ENCODE results near the gene RCN1. TPM values are rescaled to one million over a fixed set of nuclear protein-coding genes. Genes with fewer than 3 reads are reported as not detected.

The RCN1 gene
- total RNA-seq, 5 donors from 2014 or later (not counting 1 experiment from before 2014, with no cell fraction given), result 7.3 to 12.2 (median 9.6) TPM

DNA sequence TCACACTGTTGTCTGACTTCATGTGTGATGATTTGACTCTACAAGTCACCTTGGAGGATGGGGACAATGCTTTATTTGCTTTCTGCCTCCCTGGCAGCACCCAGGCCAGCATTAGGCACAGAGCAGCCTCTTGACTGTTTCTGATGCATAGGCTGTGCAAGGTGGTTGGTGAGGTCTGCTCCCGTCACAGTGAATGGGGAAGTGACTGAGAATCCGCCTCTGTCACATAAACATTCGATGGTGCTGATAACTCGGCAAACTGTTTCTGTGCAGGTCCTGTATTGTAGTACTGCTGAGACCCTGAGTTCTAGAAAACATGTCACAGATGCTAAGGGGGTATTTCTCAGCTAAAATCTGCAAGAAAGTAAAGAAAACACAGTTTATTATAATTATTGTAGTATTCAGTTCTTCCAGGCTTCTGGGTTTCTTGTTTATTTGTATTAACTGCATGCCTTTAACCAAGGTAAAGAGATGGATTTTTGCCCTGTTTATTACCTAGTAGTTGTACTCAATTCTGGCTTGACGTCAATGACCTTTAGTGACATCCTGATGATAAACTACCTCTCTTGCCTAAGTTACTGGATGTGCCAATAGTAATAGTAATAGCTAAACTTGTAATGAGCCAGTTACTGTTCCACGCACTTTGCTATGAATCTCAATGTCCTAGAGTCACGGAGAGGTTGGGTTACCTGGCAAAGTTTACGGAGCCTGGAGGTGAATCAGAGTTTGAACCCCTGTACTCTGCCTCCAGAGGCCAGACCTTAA is 24.8 kb upstream of the RCN1 start:
- Histone ChIP-seq H3K27me3 (replicated peaks in 1 of 2; ENCODE audit: control insufficient read depth in 2 of 2, extremely low read depth in 1 of 2, insufficient read depth in 2 of 2, low read length in 1 of 2) (peaks cover 0 to 19% of the 10 kb centered on the region in 2 experiments), H3K27ac (ENCODE audit: low read length) (no peak overlapping the region), H3K9me3 (no peaks in the 10 kb centered on the region), H3K4me1 (ENCODE audit: control insufficient read depth in 1 of 2, extremely low read depth in 1 of 2, insufficient read depth in 2 of 2, low read length in 2 of 2) (no peaks in the 10 kb centered on the region), H3K4me3 (ENCODE audit: control insufficient read depth in 1 of 2, extremely low read depth in 1 of 2, low read length in 1 of 2) (no peak overlapping the region), H3K36me3 (ENCODE audit: control insufficient read depth in 2 of 2, extremely low read depth in 1 of 2, insufficient read depth in 1 of 2, low read length in 1 of 2) (no peaks in the 10 kb centered on the region)
- peaks cover 29 to 44% of the 10 kb centered on the region in 2 donors for H3K27me3 Mint-ChIP-seq
- no peaks in the 10 kb centered on the region for H3K4me1 Mint-ChIP-seq
- H3K27ac Mint-ChIP-seq, result no peak overlapping the region
- ChIA-PET CTCF (interaction anchor here (0.7 to 1.8 kb wide), 3 partner anchors 15 to 19 kb away, joined by 3 to 8 read pairs (median 4); no protein-coding TSS in a partner anchor), POLR2A (interaction anchor here in 1 of 2 donors (0.6 kb wide), 1 partner anchor 430 kb away, joined by 8 read pairs; no protein-coding TSS in a partner anchor)
- DNase-seq, result no peak
- whole genome bisulfite sequencing (ENCODE audit: insufficient coverage), result 63% methylated on average over 2 of the region's 8 CpGs
- no peaks in the 10 kb centered on the region for H3K36me3 Mint-ChIP-seq
- H3K4me3 Mint-ChIP-seq, result no peak overlapping the region
- no peak for ATAC-seq (replicated peaks in 1 of 4)
- H3K9me3 Mint-ChIP-seq, result no peaks in the 10 kb centered on the region

DNA sequence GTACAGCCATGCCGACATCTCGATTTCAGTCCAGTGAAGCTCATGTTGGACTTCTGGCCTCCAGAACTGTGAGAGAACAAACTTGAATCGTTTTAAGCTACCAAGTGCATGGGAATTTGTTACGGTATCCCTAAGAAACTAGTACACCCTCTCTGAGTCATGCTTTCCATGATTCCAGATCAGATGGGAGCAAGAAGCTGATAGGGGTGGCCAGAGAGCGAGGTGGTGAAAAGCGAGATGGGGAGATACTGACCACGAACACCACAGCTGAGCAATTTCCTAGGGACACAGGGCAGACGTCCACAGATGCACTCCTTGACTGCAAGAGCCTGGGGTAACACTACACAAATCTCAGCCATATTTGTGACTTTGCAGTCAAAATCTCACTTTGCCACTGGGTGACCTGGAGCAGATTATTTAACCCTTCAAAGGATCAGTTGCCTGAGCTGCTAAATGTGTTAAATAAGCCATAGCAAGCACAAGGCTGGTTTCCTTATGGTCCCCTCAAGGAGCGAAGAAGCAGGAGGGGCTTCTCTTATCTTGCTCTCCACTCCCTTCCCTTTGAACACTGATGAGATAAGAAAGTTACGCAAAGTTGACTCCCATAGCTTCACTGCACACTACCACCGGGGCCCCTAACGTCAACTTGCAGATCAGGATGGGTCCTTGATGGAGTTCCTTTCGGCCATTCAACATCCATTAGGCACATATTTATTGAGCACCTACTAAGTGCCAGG is 22.6 kb upstream of the RCN1 start:
- no peak overlapping the region for H3K27ac Mint-ChIP-seq
- H3K36me3 Mint-ChIP-seq, result no peaks in the 10 kb centered on the region
- Histone ChIP-seq H3K36me3 (ENCODE audit: control insufficient read depth in 2 of 2, extremely low read depth in 1 of 2, insufficient read depth in 1 of 2, low read length in 1 of 2) (no peaks in the 10 kb centered on the region), H3K4me3 (ENCODE audit: control insufficient read depth in 1 of 2, extremely low read depth in 1 of 2, low read length in 1 of 2) (no peak overlapping the region), H3K27me3 (replicated peaks in 1 of 2; ENCODE audit: control insufficient read depth in 2 of 2, extremely low read depth in 1 of 2, insufficient read depth in 2 of 2, low read length in 1 of 2) (peaks cover 0 to 19% of the 10 kb centered on the region in 2 experiments), H3K4me1 (ENCODE audit: control insufficient read depth in 1 of 2, extremely low read depth in 1 of 2, insufficient read depth in 2 of 2, low read length in 2 of 2) (no peaks in the 10 kb centered on the region), H3K27ac (ENCODE audit: low read length) (no peak overlapping the region), H3K9me3 (no peaks in the 10 kb centered on the region)
- H3K9me3 Mint-ChIP-seq, result no peaks in the 10 kb centered on the region
- peaks cover 34 to 48% of the 10 kb centered on the region in 2 donors for H3K27me3 Mint-ChIP-seq
- ATAC-seq (replicated peaks in 1 of 4), result no peak
- H3K4me3 Mint-ChIP-seq, result no peak overlapping the region
- ChIA-PET CTCF (interaction anchor here in 1 of 2 donors (1.3 kb wide), 1 partner anchor 8 kb away, joined by 3 read pairs; no protein-coding TSS in a partner anchor), POLR2A (no interaction called here)
- DNase-seq, result no peak
- H3K4me1 Mint-ChIP-seq, result no peaks in the 10 kb centered on the region
- WGBS (ENCODE audit: insufficient coverage), result 70% methylated on average over 7 of the region's 13 CpGs

DNA sequence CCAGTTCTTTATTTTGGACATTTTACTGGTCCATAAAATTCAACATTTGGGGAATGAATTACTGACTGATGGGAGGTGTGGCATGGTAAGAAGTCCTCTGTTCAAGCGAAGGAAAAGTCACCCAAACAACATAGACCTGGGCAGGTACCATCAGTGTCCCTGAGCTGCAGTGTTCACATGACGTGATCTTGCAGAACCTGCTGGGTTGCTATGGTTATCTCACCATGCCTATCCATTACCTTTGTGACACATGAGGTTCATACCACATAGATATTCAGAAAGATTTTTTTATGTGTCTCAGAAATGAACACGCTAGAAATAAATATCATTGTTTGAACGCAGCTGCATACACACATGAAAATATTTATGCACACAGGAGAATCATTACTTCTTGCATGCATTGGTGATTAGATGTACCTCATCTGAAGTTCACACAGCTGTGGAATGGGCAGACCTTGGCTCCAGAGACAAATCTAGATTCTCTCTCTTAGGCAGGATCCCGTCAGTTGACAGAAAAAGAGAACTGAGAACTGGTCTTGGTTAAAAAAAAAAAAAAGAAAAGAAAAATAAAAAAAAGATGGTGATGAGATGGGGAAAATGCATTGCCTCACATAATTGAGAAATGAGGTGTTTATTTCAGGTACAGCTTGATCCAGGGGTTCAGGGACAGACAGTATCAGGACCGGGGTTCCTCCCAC is 21.4 kb upstream of the RCN1 start:
- ATAC-seq (replicated peaks in 1 of 4), result no peak
- no peaks in the 10 kb centered on the region for H3K9me3 Mint-ChIP-seq
- no peak overlapping the region for H3K4me3 Mint-ChIP-seq
- DNase-seq, result no peak
- no peak overlapping the region for H3K4me3 ChIP-seq (ENCODE audit: control insufficient read depth in 1 of 2, extremely low read depth in 1 of 2, low read length in 1 of 2)
- WGBS (ENCODE audit: insufficient coverage), result 63% methylated on average over 3 of the region's 6 CpGs
- H3K36me3 ChIP-seq (ENCODE audit: control insufficient read depth in 2 of 2, extremely low read depth in 1 of 2, insufficient read depth in 1 of 2, low read length in 1 of 2), result no peaks in the 10 kb centered on the region
- no peak overlapping the region for H3K27ac Mint-ChIP-seq
- POLR2A ChIA-PET, result no interaction called here
- peaks cover 0 to 22% of the 10 kb centered on the region in 2 experiments for H3K27me3 ChIP-seq (replicated peaks in 1 of 2; ENCODE audit: control insufficient read depth in 2 of 2, extremely low read depth in 1 of 2, insufficient read depth in 2 of 2, low read length in 1 of 2)
- H3K27me3 Mint-ChIP-seq, result peaks cover 30 to 46% of the 10 kb centered on the region in 2 donors
- H3K4me1 Mint-ChIP-seq, result no peaks in the 10 kb centered on the region
- no peaks in the 10 kb centered on the region for H3K9me3 ChIP-seq
- CTCF ChIA-PET, result interaction anchor here in 1 of 2 donors (0.6 kb wide), 1 partner anchor 729 kb away, joined by 6 read pairs; no protein-coding TSS in a partner anchor
- no peaks in the 10 kb centered on the region for H3K36me3 Mint-ChIP-seq
- H3K4me1 ChIP-seq (ENCODE audit: control insufficient read depth in 1 of 2, extremely low read depth in 1 of 2, insufficient read depth in 2 of 2, low read length in 2 of 2), result no peaks in the 10 kb centered on the region
- H3K27ac ChIP-seq (ENCODE audit: low read length), result no peak overlapping the region

DNA sequence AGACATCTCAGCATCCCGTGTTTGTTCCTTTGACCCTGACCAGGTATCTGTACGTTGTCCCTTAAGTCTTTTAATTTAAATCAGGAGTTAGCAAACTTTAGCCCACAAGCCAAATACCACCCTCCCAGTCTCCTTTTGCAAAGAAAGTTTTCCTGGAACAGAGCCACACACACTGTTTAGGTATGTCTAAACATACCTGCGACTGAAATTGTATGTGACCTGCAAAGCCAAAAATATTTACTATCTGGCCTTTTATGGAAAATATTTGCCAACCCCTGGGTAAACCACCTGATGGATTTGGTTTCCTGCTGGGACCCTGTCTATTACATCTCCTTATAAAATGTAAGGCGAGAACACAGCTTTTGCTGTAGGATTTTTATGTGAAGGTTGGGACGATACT is 20.2 kb upstream of the RCN1 start:
- Mint-ChIP-seq H3K27me3 (peaks cover 28 to 44% of the 10 kb centered on the region in 2 donors), H3K4me3 (no peak overlapping the region), H3K9me3 (no peaks in the 10 kb centered on the region), H3K27ac (no peak overlapping the region), H3K36me3 (no peaks in the 10 kb centered on the region), H3K4me1 (no peaks in the 10 kb centered on the region)
- Histone ChIP-seq H3K27ac (ENCODE audit: low read length) (no peak overlapping the region), H3K36me3 (ENCODE audit: control insufficient read depth in 2 of 2, extremely low read depth in 1 of 2, insufficient read depth in 1 of 2, low read length in 1 of 2) (no peaks in the 10 kb centered on the region), H3K27me3 (replicated peaks in 1 of 2; ENCODE audit: control insufficient read depth in 2 of 2, extremely low read depth in 1 of 2, insufficient read depth in 2 of 2, low read length in 1 of 2) (peaks cover 0 to 19% of the 10 kb centered on the region in 2 experiments), H3K9me3 (no peaks in the 10 kb centered on the region), H3K4me3 (ENCODE audit: control insufficient read depth in 1 of 2, extremely low read depth in 1 of 2, low read length in 1 of 2) (no peak overlapping the region), H3K4me1 (ENCODE audit: control insufficient read depth in 1 of 2, extremely low read depth in 1 of 2, insufficient read depth in 2 of 2, low read length in 2 of 2) (no peaks in the 10 kb centered on the region)
- WGBS (ENCODE audit: insufficient coverage), result 100% methylated on average over 1 of the region's 5 CpGs
- POLR2A ChIA-PET, result no interaction called here
- ATAC-seq (replicated peaks in 1 of 4) (no peak), DNase-seq (no peak)
- CTCF ChIA-PET, result no interaction called here

DNA sequence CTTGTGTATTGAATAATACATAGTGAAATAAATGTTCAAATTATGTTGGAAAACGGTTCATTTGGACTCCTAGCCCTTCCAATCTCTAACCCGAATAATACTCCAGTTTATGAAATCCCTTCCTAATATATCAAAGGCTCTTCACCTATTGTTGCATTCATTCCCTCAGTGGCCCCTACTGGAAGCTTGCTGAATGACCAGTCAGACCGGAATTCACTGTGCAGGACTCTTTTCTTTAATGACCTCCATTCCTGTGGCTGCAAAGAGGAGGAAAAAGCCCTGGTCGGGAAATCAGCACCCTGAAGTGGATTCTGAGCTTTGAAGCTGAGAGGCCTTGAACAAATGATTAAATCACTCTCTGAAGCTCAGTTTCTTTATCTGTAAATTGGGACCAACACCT is 19.1 kb upstream of the RCN1 start:
- Mint-ChIP-seq H3K27ac (no peak overlapping the region), H3K4me3 (no peak overlapping the region), H3K27me3 (peaks cover 21 to 45% of the 10 kb centered on the region in 2 donors), H3K4me1 (no peaks in the 10 kb centered on the region), H3K9me3 (peaks cover 0 to 3% (median 0%) of the 10 kb centered on the region in 3 donors), H3K36me3 (no peaks in the 10 kb centered on the region)
- ChIA-PET POLR2A (no interaction called here), CTCF (no interaction called here)
- Histone ChIP-seq H3K27ac (ENCODE audit: low read length) (no peak overlapping the region), H3K4me1 (ENCODE audit: control insufficient read depth in 1 of 2, extremely low read depth in 1 of 2, insufficient read depth in 2 of 2, low read length in 2 of 2) (no peaks in the 10 kb centered on the region), H3K9me3 (no peaks in the 10 kb centered on the region), H3K4me3 (ENCODE audit: control insufficient read depth in 1 of 2, extremely low read depth in 1 of 2, low read length in 1 of 2) (no peak overlapping the region), H3K36me3 (ENCODE audit: control insufficient read depth in 2 of 2, extremely low read depth in 1 of 2, insufficient read depth in 1 of 2, low read length in 1 of 2) (no peaks in the 10 kb centered on the region), H3K27me3 (replicated peaks in 1 of 2; ENCODE audit: control insufficient read depth in 2 of 2, extremely low read depth in 1 of 2, insufficient read depth in 2 of 2, low read length in 1 of 2) (peaks cover 0 to 19% of the 10 kb centered on the region in 2 experiments)
- no peak for DNase-seq
- ATAC-seq (replicated peaks in 1 of 4), result no peak
- 72% methylated on average over 2 of the region's 4 CpGs for WGBS (ENCODE audit: insufficient coverage)
